Measurements from ENCODE around the gene MRPL2.

DNA sequence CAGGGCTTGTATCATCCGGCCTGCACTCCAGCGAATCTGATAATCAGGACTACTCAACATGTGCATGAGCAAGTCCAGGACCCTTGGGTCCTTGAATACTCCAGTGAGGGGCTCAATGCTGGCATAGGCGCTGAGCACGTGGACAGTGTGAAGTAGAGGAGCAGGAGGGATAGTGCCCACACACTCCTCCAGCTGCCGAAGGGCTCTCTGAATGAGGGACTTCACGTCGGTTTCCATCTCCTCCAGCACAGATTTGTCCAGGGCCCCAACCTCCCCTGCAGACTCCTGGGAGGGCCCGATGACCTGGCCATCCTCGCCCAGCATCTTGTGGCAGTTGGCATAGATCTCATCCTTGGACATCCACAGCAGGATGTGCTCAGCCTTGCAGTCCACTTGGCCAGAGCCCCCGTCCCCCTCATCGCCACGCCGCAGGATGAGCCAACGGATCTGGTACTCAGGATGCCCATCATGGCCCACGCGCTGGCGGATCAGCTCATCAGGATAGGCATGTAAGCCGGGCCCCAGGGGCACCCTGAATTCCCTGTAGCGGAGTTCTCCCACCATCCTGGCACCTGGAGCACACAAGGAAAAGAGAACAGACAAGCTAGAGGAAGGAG, 6.9 kb downstream of the MRPL2 start:
- TF ChIP-seq, protein P1, sequence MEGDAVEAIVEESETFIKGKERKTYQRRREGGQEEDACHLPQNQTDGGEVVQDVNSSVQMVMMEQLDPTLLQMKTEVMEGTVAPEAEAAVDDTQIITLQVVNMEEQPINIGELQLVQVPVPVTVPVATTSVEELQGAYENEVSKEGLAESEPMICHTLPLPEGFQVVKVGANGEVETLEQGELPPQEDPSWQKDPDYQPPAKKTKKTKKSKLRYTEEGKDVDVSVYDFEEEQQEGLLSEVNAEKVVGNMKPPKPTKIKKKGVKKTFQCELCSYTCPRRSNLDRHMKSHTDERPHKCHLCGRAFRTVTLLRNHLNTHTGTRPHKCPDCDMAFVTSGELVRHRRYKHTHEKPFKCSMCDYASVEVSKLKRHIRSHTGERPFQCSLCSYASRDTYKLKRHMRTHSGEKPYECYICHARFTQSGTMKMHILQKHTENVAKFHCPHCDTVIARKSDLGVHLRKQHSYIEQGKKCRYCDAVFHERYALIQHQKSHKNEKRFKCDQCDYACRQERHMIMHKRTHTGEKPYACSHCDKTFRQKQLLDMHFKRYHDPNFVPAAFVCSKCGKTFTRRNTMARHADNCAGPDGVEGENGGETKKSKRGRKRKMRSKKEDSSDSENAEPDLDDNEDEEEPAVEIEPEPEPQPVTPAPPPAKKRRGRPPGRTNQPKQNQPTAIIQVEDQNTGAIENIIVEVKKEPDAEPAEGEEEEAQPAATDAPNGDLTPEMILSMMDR (IDR thresholded peaks at IDR 0.05), result no peak
- TF ChIP-seq ZFX (IDR thresholded peaks at IDR 0.05; ENCODE audit: borderline replicate concordance), result no peak

Measured in 22Rv1 (cell line).